HEK293 (cell line): ENCODE measurements around the gene PTPN5.

ENCODE experiments used
- CTCF ChIA-PET: fragments of 350-600 bp; formaldehyde crosslinking; extraction: SDS; loops from one replicate; lab custom pipeline; 2021; ENCODE audit warnings: antibody characterized with exemption; lab: Yijun Ruan, JAX
- POLR2A ChIA-PET: fragments of 300-600 bp; formaldehyde crosslinking; extraction: SDS; loops from one replicate; lab custom pipeline; 2020; ENCODE audit warnings: antibody characterized with exemption, inconsistent platforms; lab: Yijun Ruan, JAX
- H3K27ac ChIP-seq: fragments of 200-500 bp; sonication (Bioruptor generic); 2 replicates; pipeline ENCODE4 v1.5.1; 2014; ENCODE audit warnings: low read depth, low read length, control low read depth, inconsistent platforms; ENCODE audit errors: extremely low read depth
- H3K36me3 ChIP-seq, 2 experiments: fragments of 200-500 bp in 1 of 2; sonication (Bioruptor generic) in 1 of 2; 1 replicate in 1 of 2; 2 replicates in 1 of 2; pipeline ENCODE4 v1.5.1; 2014 to 2017; ENCODE audit warnings: inconsistent platforms in 2 of 2, low read length in 2 of 2; ENCODE audit not compliant: control insufficient read depth in 2 of 2, insufficient read depth in 1 of 2
- H3K4me1 ChIP-seq: fragments of 200-500 bp; sonication (Bioruptor generic); 2 replicates; pipeline ENCODE4 v1.5.1; 2014; ENCODE audit warnings: mild to moderate bottlenecking, low read length, inconsistent platforms; ENCODE audit not compliant: control insufficient read depth, insufficient read depth
- H3K4me3 ChIP-seq: 2 replicates; pipeline ENCODE4 v1.5.1; 2011; ENCODE audit warnings: low read depth, mild to moderate bottlenecking, control low read depth, low read length, moderate library complexity
- H3K9me3 ChIP-seq: fragments of 200-500 bp; sonication (Bioruptor generic); 2 replicates; pipeline ENCODE4 v1.5.1; 2014; ENCODE audit warnings: low read depth, low read length, inconsistent platforms; ENCODE audit not compliant: control insufficient read depth, insufficient read depth
- GLIS1 ChIP-seq: fragments of 450-650 bp; formaldehyde crosslinking; IDR thresholded peaks from 2 replicates; pipeline ENCODE4 v1.5.1; 2016; ENCODE audit warnings: missing biosample characterization, missing genetic modification characterization
- IKZF3 ChIP-seq: fragments of 450-650 bp; IDR thresholded peaks from 2 replicates; pipeline ENCODE4 v1.5.0; 2018; ENCODE audit warnings: missing biosample characterization, mild to moderate bottlenecking, missing genetic modification characterization, moderate library complexity
- MZF1 ChIP-seq: fragments of 450-650 bp; formaldehyde crosslinking; IDR thresholded peaks from 2 replicates; pipeline ENCODE4 v1.5.1; 2017; ENCODE audit warnings: missing biosample characterization, missing genetic modification characterization, borderline replicate concordance
- PRDM1 ChIP-seq: fragments of 450-650 bp; formaldehyde crosslinking; IDR thresholded peaks from 2 replicates; pipeline ENCODE4; 2016; ENCODE audit warnings: missing biosample characterization, missing genetic modification characterization
- TRIM28 ChIP-seq: IDR thresholded peaks from 2 replicates; pipeline ENCODE4 v1.6.1; 2011; ENCODE audit warnings: low read length, control low read depth, borderline replicate concordance
- ZBTB21 ChIP-seq: fragments of 450-650 bp; formaldehyde crosslinking; IDR thresholded peaks from 2 replicates; pipeline ENCODE4 v1.5.1; 2017; ENCODE audit warnings: missing biosample characterization, missing genetic modification characterization
- ZBTB48 ChIP-seq: fragments of 450-650 bp; formaldehyde crosslinking; IDR thresholded peaks from 2 replicates; pipeline ENCODE4 v1.5.1; 2016; ENCODE audit warnings: missing biosample characterization, missing genetic modification characterization
- ZBTB8A ChIP-seq: fragments of 450-650 bp; formaldehyde crosslinking; IDR thresholded peaks from 2 replicates; pipeline ENCODE4 v1.5.1; 2016; ENCODE audit warnings: missing biosample characterization, missing genetic modification characterization
- ZEB2 ChIP-seq: fragments of 450-650 bp; formaldehyde crosslinking; IDR thresholded peaks from 2 replicates; pipeline ENCODE4 v1.5.1; 2016; ENCODE audit warnings: missing biosample characterization, missing genetic modification characterization
- ZFP37 ChIP-seq: fragments of 450-650 bp; formaldehyde crosslinking; IDR thresholded peaks from 2 replicates; pipeline ENCODE4 v1.5.1; 2016; ENCODE audit warnings: missing biosample characterization, missing genetic modification characterization
- ZIC2 ChIP-seq: fragments of 450-650 bp; formaldehyde crosslinking; IDR thresholded peaks from 2 replicates; pipeline ENCODE4 v1.5.1; 2016; ENCODE audit warnings: missing biosample characterization, missing genetic modification characterization
- ZNF10 ChIP-seq: fragments of 450-650 bp; formaldehyde crosslinking; IDR thresholded peaks from 2 replicates; pipeline ENCODE4 v1.5.1; 2017; ENCODE audit warnings: missing biosample characterization, missing genetic modification characterization
- ZNF112 ChIP-seq: fragments of 450-650 bp; formaldehyde crosslinking; IDR thresholded peaks from 2 replicates; pipeline ENCODE4 v1.5.0; 2017; ENCODE audit warnings: missing biosample characterization, missing genetic modification characterization
- ZNF114 ChIP-seq: fragments of 450-650 bp; formaldehyde crosslinking; IDR thresholded peaks from 2 replicates; pipeline ENCODE4 v1.5.0; 2017; ENCODE audit warnings: missing biosample characterization, missing genetic modification characterization
- ZNF239 ChIP-seq: fragments of 450-650 bp; formaldehyde crosslinking; IDR thresholded peaks from 2 replicates; pipeline ENCODE4 v1.5.1; 2016; ENCODE audit warnings: missing biosample characterization, missing genetic modification characterization
- ZNF24 ChIP-seq: fragments of 450-650 bp; formaldehyde crosslinking; IDR thresholded peaks from 2 replicates; pipeline ENCODE4 v1.5.1; 2016; ENCODE audit warnings: missing biosample characterization, missing genetic modification characterization
- ZNF311 ChIP-seq: fragments of 450-650 bp; formaldehyde crosslinking; IDR thresholded peaks from 2 replicates; pipeline ENCODE4 v1.5.1; 2017; ENCODE audit warnings: missing biosample characterization, missing genetic modification characterization, borderline replicate concordance
- ZNF335 ChIP-seq: fragments of 450-650 bp; formaldehyde crosslinking; conservative IDR thresholded peaks from 2 replicates; pipeline ENCODE4 v1.5.1; 2016; ENCODE audit warnings: missing biosample characterization, missing genetic modification characterization
- ZNF658 ChIP-seq: fragments of 450-650 bp; formaldehyde crosslinking; IDR thresholded peaks from 2 replicates; pipeline ENCODE4; 2016; ENCODE audit warnings: missing biosample characterization, missing genetic modification characterization
- ZNF660 ChIP-seq: fragments of 450-650 bp; IDR thresholded peaks from 2 replicates; pipeline ENCODE4 v1.5.1; 2018; ENCODE audit warnings: missing biosample characterization, mild to moderate bottlenecking, missing genetic modification characterization
- ZNF768 ChIP-seq: fragments of 450-650 bp; formaldehyde crosslinking; IDR thresholded peaks from 2 replicates; pipeline ENCODE4 v1.5.1; 2018; ENCODE audit warnings: missing biosample characterization, mild to moderate bottlenecking, missing genetic modification characterization
- ZNF776 ChIP-seq: fragments of 450-650 bp; formaldehyde crosslinking; IDR thresholded peaks from 2 replicates; pipeline ENCODE4 v1.5.0; 2017; ENCODE audit warnings: missing biosample characterization, missing genetic modification characterization, borderline replicate concordance
- ZNF791 ChIP-seq: fragments of 450-650 bp; formaldehyde crosslinking; IDR thresholded peaks from 2 replicates; pipeline ENCODE4 v1.5.1; 2016; ENCODE audit warnings: missing biosample characterization, missing genetic modification characterization
- ZNF837 ChIP-seq: fragments of 450-650 bp; formaldehyde crosslinking; IDR thresholded peaks from 2 replicates; pipeline ENCODE4 v1.5.1; 2016; ENCODE audit warnings: missing biosample characterization, missing genetic modification characterization
- TF ChIP-seq, protein P1 (sequence below): fragments of 450-650 bp; formaldehyde crosslinking; IDR thresholded peaks from 2 replicates; pipeline ENCODE4 v1.5.1; 2016; ENCODE audit warnings: missing biosample characterization, missing genetic modification characterization, borderline replicate concordance
- TF ChIP-seq, protein P2 (sequence below): fragments of 450-650 bp; formaldehyde crosslinking; IDR thresholded peaks from 2 replicates; pipeline ENCODE4 v1.5.1; 2016; ENCODE audit warnings: missing biosample characterization, missing genetic modification characterization
- TF ChIP-seq, protein P3 (sequence below): fragments of 450-650 bp; formaldehyde crosslinking; IDR thresholded peaks from 2 replicates; pipeline ENCODE4 v1.5.1; 2017; ENCODE audit warnings: missing biosample characterization, missing genetic modification characterization
- TF ChIP-seq, protein P4 (sequence below): fragments of 450-650 bp; formaldehyde crosslinking; conservative IDR thresholded peaks from 2 replicates; pipeline ENCODE4 v1.5.1; 2016; ENCODE audit warnings: low read depth, missing biosample characterization, missing genetic modification characterization
- TF ChIP-seq, protein P5 (sequence below): fragments of 450-650 bp; formaldehyde crosslinking; IDR thresholded peaks from 2 replicates; pipeline ENCODE4 v1.5.1; 2016; ENCODE audit warnings: missing biosample characterization, missing genetic modification characterization

PTPN5 gene

DNA sequence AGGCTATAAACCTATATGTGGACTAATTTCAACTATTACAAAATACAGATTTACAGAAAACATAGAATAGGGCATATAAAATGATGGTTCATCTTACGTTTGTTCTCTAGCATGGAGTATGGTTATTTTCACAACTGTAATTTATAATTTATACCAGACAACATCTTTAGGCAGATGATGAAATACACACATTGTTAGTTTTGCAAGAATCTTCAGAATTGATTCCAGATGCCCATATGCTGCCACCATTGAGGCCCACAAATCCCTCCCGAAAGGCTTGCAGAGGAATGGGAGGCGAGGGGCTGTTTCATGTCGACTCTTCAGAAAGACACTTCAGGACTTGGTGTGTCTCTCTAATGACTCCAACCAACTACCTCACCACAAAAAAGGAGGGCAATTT, 6.2 kb downstream of the PTPN5 start:
- H3K36me3 ChIP-seq: no peaks in the 10 kb centered on the region
- POLR2A ChIA-PET: interaction anchor here (0.7 kb wide), 1 partner anchor 12 kb away, joined by 4 read pairs; no protein-coding TSS in a partner anchor
- TF ChIP-seq, protein P1, sequence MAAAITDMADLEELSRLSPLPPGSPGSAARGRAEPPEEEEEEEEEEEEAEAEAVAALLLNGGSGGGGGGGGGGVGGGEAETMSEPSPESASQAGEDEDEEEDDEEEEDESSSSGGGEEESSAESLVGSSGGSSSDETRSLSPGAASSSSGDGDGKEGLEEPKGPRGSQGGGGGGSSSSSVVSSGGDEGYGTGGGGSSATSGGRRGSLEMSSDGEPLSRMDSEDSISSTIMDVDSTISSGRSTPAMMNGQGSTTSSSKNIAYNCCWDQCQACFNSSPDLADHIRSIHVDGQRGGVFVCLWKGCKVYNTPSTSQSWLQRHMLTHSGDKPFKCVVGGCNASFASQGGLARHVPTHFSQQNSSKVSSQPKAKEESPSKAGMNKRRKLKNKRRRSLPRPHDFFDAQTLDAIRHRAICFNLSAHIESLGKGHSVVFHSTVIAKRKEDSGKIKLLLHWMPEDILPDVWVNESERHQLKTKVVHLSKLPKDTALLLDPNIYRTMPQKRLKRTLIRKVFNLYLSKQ (tag by site-specific recombination): no peak
- TF ChIP-seq ZNF112 (tag by site-specific recombination) (no peak), ZNF658 (tag by site-specific recombination) (no peak), ZNF311 (no peak), IKZF3 (no peak), PRDM1 (tag by site-specific recombination) (no peak), ZBTB8A (no peak), ZNF791 (no peak), ZBTB21 (no peak), TRIM28 (no peak), ZFP37 (tag by site-specific recombination) (no peak), ZNF114 (tag by site-specific recombination) (no peak), ZBTB48 (tag by site-specific recombination) (no peak)
- TF ChIP-seq, protein P2, sequence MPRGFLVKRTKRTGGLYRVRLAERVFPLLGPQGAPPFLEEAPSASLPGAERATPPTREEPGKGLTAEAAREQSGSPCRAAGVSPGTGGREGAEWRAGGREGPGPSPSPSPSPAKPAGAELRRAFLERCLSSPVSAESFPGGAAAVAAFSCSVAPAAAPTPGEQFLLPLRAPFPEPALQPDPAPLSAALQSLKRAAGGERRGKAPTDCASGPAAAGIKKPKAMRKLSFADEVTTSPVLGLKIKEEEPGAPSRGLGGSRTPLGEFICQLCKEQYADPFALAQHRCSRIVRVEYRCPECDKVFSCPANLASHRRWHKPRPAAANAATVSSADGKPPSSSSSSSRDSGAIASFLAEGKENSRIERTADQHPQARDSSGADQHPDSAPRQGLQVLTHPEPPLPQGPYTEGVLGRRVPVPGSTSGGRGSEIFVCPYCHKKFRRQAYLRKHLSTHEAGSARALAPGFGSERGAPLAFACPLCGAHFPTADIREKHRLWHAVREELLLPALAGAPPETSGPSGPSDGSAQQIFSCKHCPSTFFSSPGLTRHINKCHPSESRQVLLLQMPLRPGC (tag by site-specific recombination): no peak
- TF ChIP-seq, protein P3, sequence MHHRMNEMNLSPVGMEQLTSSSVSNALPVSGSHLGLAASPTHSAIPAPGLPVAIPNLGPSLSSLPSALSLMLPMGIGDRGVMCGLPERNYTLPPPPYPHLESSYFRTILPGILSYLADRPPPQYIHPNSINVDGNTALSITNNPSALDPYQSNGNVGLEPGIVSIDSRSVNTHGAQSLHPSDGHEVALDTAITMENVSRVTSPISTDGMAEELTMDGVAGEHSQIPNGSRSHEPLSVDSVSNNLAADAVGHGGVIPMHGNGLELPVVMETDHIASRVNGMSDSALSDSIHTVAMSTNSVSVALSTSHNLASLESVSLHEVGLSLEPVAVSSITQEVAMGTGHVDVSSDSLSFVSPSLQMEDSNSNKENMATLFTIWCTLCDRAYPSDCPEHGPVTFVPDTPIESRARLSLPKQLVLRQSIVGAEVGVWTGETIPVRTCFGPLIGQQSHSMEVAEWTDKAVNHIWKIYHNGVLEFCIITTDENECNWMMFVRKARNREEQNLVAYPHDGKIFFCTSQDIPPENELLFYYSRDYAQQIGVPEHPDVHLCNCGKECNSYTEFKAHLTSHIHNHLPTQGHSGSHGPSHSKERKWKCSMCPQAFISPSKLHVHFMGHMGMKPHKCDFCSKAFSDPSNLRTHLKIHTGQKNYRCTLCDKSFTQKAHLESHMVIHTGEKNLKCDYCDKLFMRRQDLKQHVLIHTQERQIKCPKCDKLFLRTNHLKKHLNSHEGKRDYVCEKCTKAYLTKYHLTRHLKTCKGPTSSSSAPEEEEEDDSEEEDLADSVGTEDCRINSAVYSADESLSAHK: no peak
- H3K4me1 ChIP-seq: no peaks in the 10 kb centered on the region
- CTCF ChIA-PET: no interaction called here
- H3K9me3 ChIP-seq: no peaks in the 10 kb centered on the region
- H3K4me3 ChIP-seq: no peak overlapping the region
- no peak overlapping the region for H3K27ac ChIP-seq

DNA sequence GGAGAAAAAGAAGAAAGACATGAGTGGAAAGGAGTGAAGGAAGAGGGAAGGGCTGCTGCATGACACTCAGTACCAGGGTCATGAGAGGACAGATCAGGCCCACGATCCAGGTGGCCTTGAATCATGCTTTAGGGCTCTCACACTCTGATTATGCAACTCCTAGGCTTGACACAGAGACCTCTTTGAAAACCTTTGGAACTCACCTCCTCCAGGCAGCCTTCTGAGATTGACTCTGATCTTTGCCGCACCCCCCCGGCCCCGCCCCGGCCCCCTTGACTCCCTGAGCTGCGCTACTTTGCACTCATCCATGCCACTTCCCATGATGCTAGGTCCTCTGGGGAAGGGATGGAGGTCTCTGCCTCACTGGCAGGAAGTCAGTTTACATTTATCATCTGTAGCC, 10.7 kb downstream of the PTPN5 start:
- no peaks in the 10 kb centered on the region for H3K36me3 ChIP-seq
- no peak overlapping the region for H3K4me3 ChIP-seq
- no peaks in the 10 kb centered on the region for H3K9me3 ChIP-seq
- no peaks in the 10 kb centered on the region for H3K4me1 ChIP-seq
- ChIA-PET CTCF (interaction anchor here (1.5 to 3.0 kb wide), 2 partner anchors 16 to 72 kb away, joined by 5 to 16 read pairs; no protein-coding TSS in a partner anchor), POLR2A (no interaction called here)
- no peak overlapping the region for H3K27ac ChIP-seq
- TF ChIP-seq MZF1 (tag by site-specific recombination) (no peak), ZEB2 (tag by site-specific recombination) (no peak), ZNF776 (tag by site-specific recombination) (no peak), ZNF10 (no peak), ZNF24 (tag by site-specific recombination) (no peak), ZNF239 (no peak), ZNF768 (tag by site-specific recombination) (no peak), ZNF335 (tag by site-specific recombination) (no peak), ZIC2 (no peak), ZNF837 (tag by site-specific recombination) (no peak), ZNF660 (tag by site-specific recombination) (no peak), GLIS1 (no peak)
- TF ChIP-seq, protein P4, sequence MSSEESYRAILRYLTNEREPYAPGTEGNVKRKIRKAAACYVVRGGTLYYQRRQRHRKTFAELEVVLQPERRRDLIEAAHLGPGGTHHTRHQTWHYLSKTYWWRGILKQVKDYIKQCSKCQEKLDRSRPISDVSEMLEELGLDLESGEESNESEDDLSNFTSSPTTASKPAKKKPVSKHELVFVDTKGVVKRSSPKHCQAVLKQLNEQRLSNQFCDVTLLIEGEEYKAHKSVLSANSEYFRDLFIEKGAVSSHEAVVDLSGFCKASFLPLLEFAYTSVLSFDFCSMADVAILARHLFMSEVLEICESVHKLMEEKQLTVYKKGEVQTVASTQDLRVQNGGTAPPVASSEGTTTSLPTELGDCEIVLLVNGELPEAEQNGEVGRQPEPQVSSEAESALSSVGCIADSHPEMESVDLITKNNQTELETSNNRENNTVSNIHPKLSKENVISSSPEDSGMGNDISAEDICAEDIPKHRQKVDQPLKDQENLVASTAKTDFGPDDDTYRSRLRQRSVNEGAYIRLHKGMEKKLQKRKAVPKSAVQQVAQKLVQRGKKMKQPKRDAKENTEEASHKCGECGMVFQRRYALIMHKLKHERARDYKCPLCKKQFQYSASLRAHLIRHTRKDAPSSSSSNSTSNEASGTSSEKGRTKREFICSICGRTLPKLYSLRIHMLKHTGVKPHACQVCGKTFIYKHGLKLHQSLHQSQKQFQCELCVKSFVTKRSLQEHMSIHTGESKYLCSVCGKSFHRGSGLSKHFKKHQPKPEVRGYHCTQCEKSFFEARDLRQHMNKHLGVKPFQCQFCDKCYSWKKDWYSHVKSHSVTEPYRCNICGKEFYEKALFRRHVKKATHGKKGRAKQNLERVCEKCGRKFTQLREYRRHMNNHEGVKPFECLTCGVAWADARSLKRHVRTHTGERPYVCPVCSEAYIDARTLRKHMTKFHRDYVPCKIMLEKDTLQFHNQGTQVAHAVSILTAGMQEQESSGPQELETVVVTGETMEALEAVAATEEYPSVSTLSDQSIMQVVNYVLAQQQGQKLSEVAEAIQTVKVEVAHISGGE (tag by site-specific recombination): no peak
- TF ChIP-seq, protein P5, sequence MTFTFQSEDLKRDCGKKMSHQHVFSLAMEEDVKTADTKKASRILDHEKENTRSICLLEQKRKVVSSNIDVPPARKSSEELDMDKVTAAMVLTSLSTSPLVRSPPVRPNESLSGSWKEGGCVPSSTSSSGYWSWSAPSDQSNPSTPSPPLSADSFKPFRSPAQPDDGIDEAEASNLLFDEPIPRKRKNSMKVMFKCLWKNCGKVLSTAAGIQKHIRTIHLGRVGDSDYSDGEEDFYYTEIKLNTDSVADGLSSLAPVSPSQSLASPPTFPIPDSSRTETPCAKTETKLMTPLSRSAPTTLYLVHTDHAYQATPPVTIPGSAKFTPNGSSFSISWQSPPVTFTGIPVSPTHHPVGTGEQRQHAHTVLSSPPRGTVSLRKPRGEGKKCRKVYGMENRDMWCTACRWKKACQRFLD (tag by site-specific recombination): no peak
